Measurements from ENCODE around the gene PPIL6.

DNA sequence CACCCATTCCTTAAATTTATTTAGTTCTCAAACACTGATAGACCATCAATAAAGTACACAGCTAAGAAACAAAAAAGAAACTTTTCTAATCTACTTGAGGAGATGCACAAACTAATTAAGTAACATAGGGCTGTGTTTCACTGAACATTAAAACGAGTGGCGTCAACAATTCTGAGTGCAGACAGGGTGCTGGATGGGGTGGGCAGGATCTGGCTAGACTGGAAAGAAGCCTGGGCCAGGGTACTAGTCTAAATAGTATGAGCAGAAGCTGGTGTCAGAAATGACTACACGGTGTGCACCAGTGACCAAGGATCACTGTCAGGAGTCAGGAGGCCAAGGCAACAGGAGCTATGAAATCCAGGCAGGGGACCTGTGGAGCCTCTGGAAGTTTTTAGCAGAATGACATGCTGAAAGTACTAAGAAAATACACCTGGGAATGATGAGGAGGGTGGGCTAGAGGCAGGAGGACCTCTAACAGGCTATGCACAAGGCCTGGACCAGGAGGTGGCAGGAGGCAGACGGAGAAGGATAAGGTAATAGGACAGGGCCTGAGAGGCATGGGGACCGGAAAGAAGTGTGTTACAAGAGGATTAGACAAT is 29.3 kb upstream of the PPIL6 start:
- TF ChIP-seq, protein P1, sequence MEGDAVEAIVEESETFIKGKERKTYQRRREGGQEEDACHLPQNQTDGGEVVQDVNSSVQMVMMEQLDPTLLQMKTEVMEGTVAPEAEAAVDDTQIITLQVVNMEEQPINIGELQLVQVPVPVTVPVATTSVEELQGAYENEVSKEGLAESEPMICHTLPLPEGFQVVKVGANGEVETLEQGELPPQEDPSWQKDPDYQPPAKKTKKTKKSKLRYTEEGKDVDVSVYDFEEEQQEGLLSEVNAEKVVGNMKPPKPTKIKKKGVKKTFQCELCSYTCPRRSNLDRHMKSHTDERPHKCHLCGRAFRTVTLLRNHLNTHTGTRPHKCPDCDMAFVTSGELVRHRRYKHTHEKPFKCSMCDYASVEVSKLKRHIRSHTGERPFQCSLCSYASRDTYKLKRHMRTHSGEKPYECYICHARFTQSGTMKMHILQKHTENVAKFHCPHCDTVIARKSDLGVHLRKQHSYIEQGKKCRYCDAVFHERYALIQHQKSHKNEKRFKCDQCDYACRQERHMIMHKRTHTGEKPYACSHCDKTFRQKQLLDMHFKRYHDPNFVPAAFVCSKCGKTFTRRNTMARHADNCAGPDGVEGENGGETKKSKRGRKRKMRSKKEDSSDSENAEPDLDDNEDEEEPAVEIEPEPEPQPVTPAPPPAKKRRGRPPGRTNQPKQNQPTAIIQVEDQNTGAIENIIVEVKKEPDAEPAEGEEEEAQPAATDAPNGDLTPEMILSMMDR (IDR thresholded peaks at IDR 0.05), result no peak
- no peak for TF ChIP-seq POLR2A (IDR thresholded peaks at IDR 0.05)
- TF ChIP-seq EP300 (IDR thresholded peaks at IDR 0.05; ENCODE audit: low read depth), result no peak
- TF ChIP-seq POLR2AphosphoS5 (IDR thresholded peaks at IDR 0.05), result no peak

Measured in transverse colon (tissue), 4 donors.